ENCODE results near the gene NFIL3.

NFIL3 gene

GRCh38 chr9:91411096-91411771, 12.4 kb downstream of the NFIL3 start:
- Histone ChIP-seq H3K36me3 (ENCODE audit: control insufficient read depth, insufficient read depth, low read length) (peaks cover 18% of the 10 kb centered on the region), H3K9me3 (ENCODE audit: control insufficient read depth, insufficient read depth, low read length) (no peaks in the 10 kb centered on the region), H3K9ac (ENCODE audit: low read depth, low read length) (no peak overlapping the region), H3K4me1 (ENCODE audit: control insufficient read depth, insufficient read depth, low read length) (no peaks in the 10 kb centered on the region), H3K27ac (ENCODE audit: low read depth, low read length) (no peak overlapping the region), H3K4me3 (ENCODE audit: low read depth, low read length) (no peak overlapping the region), H3K27me3 (ENCODE audit: control insufficient read depth, insufficient read depth, low read length) (no peaks in the 10 kb centered on the region)

DNA sequence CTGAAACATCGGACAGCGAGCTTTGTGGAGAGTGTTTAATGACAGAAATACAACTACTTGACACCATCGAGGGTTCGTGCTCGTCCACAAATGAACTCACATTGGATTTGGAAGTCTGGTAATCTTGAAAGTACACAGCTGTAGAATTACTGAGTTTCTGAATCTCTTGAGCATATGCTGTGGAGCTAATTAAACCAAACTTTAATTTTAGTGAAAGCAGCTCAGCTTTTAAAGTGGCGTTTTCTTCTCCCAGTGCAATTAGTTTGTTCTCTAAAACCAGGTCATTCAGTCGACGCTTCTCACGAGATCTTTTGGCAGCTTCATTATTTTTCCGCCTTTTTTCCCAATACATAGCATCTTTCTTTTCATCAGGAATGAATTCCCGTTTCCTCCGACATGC, 13.5 kb downstream of the NFIL3 start:
- no peaks in the 10 kb centered on the region for H3K9me3 ChIP-seq (ENCODE audit: control insufficient read depth, insufficient read depth, low read length)
- no peaks in the 10 kb centered on the region for H3K4me1 ChIP-seq (ENCODE audit: control insufficient read depth, insufficient read depth, low read length)
- peaks cover 18% of the 10 kb centered on the region for H3K36me3 ChIP-seq (ENCODE audit: control insufficient read depth, insufficient read depth, low read length)
- no peaks in the 10 kb centered on the region for H3K27me3 ChIP-seq (ENCODE audit: control insufficient read depth, insufficient read depth, low read length)
- no peak overlapping the region for H3K4me3 ChIP-seq (ENCODE audit: low read depth, low read length)
- no peak overlapping the region for H3K27ac ChIP-seq (ENCODE audit: low read depth, low read length)
- no peak overlapping the region for H3K9ac ChIP-seq (ENCODE audit: low read depth, low read length)

DNA sequence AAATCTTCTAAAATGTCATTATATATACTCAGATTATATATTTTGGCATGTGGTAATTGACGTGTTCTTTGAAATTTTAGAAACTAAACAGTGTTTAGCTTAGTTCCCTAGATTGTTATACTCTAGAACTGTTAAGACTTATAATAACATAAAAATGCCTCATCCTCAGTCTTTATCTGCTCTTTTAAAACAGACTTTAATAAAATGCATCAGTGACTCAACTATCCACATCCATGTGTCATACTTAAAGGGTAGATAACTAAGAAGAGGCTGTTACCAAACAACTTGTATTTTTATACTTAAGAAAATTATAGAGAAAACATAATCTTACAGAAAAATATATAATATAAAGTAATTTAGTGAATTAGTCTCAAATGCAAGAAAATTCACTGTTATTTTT, 15.2 kb downstream of the NFIL3 start:
- Histone ChIP-seq H3K9me3 (ENCODE audit: control insufficient read depth, insufficient read depth, low read length) (no peaks in the 10 kb centered on the region), H3K27me3 (ENCODE audit: control insufficient read depth, insufficient read depth, low read length) (no peaks in the 10 kb centered on the region), H3K36me3 (ENCODE audit: control insufficient read depth, insufficient read depth, low read length) (peaks cover 18% of the 10 kb centered on the region), H3K4me1 (ENCODE audit: control insufficient read depth, insufficient read depth, low read length) (no peaks in the 10 kb centered on the region), H3K27ac (ENCODE audit: low read depth, low read length) (no peak overlapping the region), H3K9ac (ENCODE audit: low read depth, low read length) (no peak overlapping the region), H3K4me3 (ENCODE audit: low read depth, low read length) (no peak overlapping the region)

GRCh38 chr9:91407580-91408318, 15.9 kb downstream of the NFIL3 start:
- no peaks in the 10 kb centered on the region for H3K27me3 ChIP-seq (ENCODE audit: control insufficient read depth, insufficient read depth, low read length)
- no peaks in the 10 kb centered on the region for H3K9me3 ChIP-seq (ENCODE audit: control insufficient read depth, insufficient read depth, low read length)
- H3K9ac ChIP-seq (ENCODE audit: low read depth, low read length), result no peak overlapping the region
- H3K4me3 ChIP-seq (ENCODE audit: low read depth, low read length), result no peak overlapping the region
- H3K36me3 ChIP-seq (ENCODE audit: control insufficient read depth, insufficient read depth, low read length), result peaks cover 18% of the 10 kb centered on the region
- no peak overlapping the region for H3K27ac ChIP-seq (ENCODE audit: low read depth, low read length)
- no peaks in the 10 kb centered on the region for H3K4me1 ChIP-seq (ENCODE audit: control insufficient read depth, insufficient read depth, low read length)

DNA sequence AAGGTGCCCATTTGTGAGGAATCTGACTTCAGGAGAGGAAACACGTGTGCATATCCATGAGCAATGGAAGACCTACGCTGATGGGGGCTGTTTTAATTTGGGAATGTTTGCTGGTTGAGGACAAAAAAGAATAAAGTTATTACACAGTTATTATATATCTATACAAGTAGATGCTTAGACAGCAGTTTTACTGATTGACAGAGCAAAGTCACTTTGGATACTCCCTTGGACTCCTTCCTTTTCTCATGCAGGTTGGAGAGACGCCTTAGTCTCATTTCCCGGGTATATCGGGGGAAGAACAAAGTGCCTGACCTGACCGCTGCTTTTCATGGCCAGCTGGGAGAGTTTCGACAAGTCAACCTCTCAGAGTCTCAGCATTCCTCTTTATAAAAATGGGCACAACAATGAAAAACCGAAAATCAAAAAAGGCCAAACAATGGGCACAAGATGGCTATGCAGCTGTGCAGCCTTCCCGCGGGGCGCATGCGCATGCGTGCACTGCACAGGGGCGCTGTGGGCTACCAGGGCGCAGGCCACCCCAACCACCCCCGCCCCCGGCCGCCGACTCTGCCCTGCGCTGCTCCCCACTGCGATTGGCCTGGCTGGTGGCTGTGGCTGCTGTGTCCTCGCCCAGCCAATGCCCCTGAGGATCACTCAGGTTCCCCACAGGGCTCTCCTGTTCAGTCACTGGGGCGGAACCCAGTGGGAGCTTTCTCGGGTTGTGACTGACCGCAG, 18.1 kb downstream of the NFIL3 start:
- Histone ChIP-seq H3K9ac (ENCODE audit: low read depth, low read length) (no peak overlapping the region), H3K9me3 (ENCODE audit: control insufficient read depth, insufficient read depth, low read length) (no peaks in the 10 kb centered on the region), H3K4me3 (ENCODE audit: low read depth, low read length) (no peak overlapping the region), H3K27ac (ENCODE audit: low read depth, low read length) (no peak overlapping the region), H3K27me3 (ENCODE audit: control insufficient read depth, insufficient read depth, low read length) (no peaks in the 10 kb centered on the region), H3K4me1 (ENCODE audit: control insufficient read depth, insufficient read depth, low read length) (no peaks in the 10 kb centered on the region), H3K36me3 (ENCODE audit: control insufficient read depth, insufficient read depth, low read length) (peaks cover 17% of the 10 kb centered on the region)

DNA sequence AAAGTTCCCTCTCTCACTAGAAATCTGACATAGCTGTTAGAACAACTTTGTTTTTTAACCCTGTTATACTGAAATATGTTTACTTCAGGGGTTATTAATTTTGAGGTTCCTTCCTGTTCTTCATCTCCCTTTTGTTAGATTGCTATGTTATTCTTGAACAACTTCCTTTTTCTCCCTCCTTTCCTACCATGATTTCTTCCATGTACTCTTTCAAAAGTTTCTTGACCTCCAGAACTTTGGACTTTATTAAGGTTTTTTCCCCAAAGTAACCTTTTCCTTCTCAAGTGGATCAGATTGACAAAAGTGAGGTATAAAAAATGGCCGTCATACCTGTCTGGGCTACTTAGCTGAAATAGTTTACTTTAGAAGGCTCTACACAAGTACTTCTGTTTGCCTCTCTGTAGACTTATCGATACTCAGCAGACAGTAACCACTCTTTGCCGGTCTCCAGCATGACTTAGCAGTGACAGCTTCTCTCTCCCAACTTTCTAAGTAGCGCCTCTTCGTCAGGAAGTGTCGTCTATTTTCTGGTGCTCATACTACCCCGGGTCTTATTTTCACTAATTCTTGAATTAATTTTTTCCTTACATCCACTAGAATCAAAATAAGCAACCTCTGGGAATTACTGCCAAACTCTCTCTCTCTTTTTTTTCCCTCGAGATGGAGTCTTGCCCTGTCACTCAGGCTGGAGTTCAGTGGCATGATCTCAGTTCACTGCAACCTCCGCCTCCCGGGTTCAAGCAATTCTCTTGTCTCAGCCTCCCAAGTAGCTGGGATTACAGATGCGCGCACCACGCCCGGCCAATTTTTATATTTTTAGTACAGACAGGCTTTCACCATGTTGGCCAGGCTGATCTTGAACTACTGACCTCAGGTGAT, 19.7 kb downstream of the NFIL3 start:
- no peak overlapping the region for H3K4me3 ChIP-seq (ENCODE audit: low read depth, low read length)
- peaks cover under 1% of the 10 kb centered on the region; the same call in 1 of the 2 replicates for H3K36me3 ChIP-seq (ENCODE audit: control insufficient read depth, insufficient read depth, low read length)
- no peak overlapping the region for H3K27ac ChIP-seq (ENCODE audit: low read depth, low read length)
- no peaks in the 10 kb centered on the region for H3K27me3 ChIP-seq (ENCODE audit: control insufficient read depth, insufficient read depth, low read length)
- H3K4me1 ChIP-seq (ENCODE audit: control insufficient read depth, insufficient read depth, low read length), result no peaks in the 10 kb centered on the region
- no peak overlapping the region for H3K9ac ChIP-seq (ENCODE audit: low read depth, low read length)
- H3K9me3 ChIP-seq (ENCODE audit: control insufficient read depth, insufficient read depth, low read length), result no peaks in the 10 kb centered on the region

GRCh38 chr9:91398926-91399325, 24.7 kb downstream of the NFIL3 start:
- no peak overlapping the region for H3K27ac ChIP-seq (ENCODE audit: low read depth, low read length)
- no peak overlapping the region for H3K9ac ChIP-seq (ENCODE audit: low read depth, low read length)
- no peaks in the 10 kb centered on the region for H3K9me3 ChIP-seq (ENCODE audit: control insufficient read depth, insufficient read depth, low read length)
- no peaks in the 10 kb centered on the region for H3K27me3 ChIP-seq (ENCODE audit: control insufficient read depth, insufficient read depth, low read length)
- no peaks in the 10 kb centered on the region for H3K36me3 ChIP-seq (ENCODE audit: control insufficient read depth, insufficient read depth, low read length)
- H3K4me1 ChIP-seq (ENCODE audit: control insufficient read depth, insufficient read depth, low read length), result no peaks in the 10 kb centered on the region
- H3K4me3 ChIP-seq (ENCODE audit: low read depth, low read length), result no peak overlapping the region

- H3K36me3 ChIP-seq (ENCODE audit: control insufficient read depth, insufficient read depth, low read length), result no peaks in the 10 kb centered on the region
- H3K9ac ChIP-seq (ENCODE audit: low read depth, low read length), result no peak overlapping the region
- no peaks in the 10 kb centered on the region for H3K4me1 ChIP-seq (ENCODE audit: control insufficient read depth, insufficient read depth, low read length)
- no peaks in the 10 kb centered on the region for H3K27me3 ChIP-seq (ENCODE audit: control insufficient read depth, insufficient read depth, low read length)
- H3K27ac ChIP-seq (ENCODE audit: low read depth, low read length), result no peak overlapping the region
- no peaks in the 10 kb centered on the region for H3K9me3 ChIP-seq (ENCODE audit: control insufficient read depth, insufficient read depth, low read length)
- no peak overlapping the region for H3K4me3 ChIP-seq (ENCODE audit: low read depth, low read length)
These were observed 27.8 kb downstream of the NFIL3 start for GRCh38 chr9:91395553-91396471.

GRCh38 chr9:91395106-91395552, 28.5 kb downstream of the NFIL3 start:
- no peak overlapping the region for H3K27ac ChIP-seq (ENCODE audit: low read depth, low read length)
- H3K4me1 ChIP-seq (ENCODE audit: control insufficient read depth, insufficient read depth, low read length), result no peaks in the 10 kb centered on the region
- H3K9me3 ChIP-seq (ENCODE audit: control insufficient read depth, insufficient read depth, low read length), result no peaks in the 10 kb centered on the region
- no peaks in the 10 kb centered on the region for H3K36me3 ChIP-seq (ENCODE audit: control insufficient read depth, insufficient read depth, low read length)
- no peaks in the 10 kb centered on the region for H3K27me3 ChIP-seq (ENCODE audit: control insufficient read depth, insufficient read depth, low read length)
- H3K9ac ChIP-seq (ENCODE audit: low read depth, low read length), result no peak overlapping the region
- H3K4me3 ChIP-seq (ENCODE audit: low read depth, low read length), result no peak overlapping the region

DNA sequence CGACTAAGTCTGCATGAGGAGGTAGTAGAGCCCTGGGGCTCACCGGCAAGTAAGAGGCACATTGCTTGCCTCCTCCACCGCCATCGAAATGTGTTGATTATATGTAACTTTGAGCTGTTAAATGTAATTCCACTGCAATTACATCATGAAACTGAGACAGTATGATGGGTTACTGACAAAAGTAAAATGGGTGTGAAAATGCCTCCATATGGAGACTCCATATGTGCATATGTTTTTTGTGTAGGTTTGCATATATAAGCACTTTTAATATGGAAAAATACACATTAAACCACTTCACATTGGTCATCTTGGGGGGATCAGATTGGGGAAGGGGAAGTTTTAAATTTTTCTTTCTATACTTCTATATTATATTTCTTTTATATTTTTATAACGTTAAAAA, 29.8 kb downstream of the NFIL3 start:
- no peak overlapping the region for H3K9ac ChIP-seq (ENCODE audit: low read depth, low read length)

More for the DNA sequence above, 29.8 kb downstream of the NFIL3 start:
- H3K4me3 ChIP-seq (ENCODE audit: low read depth, low read length), result no peak overlapping the region
- H3K27me3 ChIP-seq (ENCODE audit: control insufficient read depth, insufficient read depth, low read length), result no peaks in the 10 kb centered on the region
- H3K4me1 ChIP-seq (ENCODE audit: control insufficient read depth, insufficient read depth, low read length), result no peaks in the 10 kb centered on the region
- H3K36me3 ChIP-seq (ENCODE audit: control insufficient read depth, insufficient read depth, low read length), result no peaks in the 10 kb centered on the region
- no peak overlapping the region for H3K27ac ChIP-seq (ENCODE audit: low read depth, low read length)
- no peaks in the 10 kb centered on the region for H3K9me3 ChIP-seq (ENCODE audit: control insufficient read depth, insufficient read depth, low read length)
